ACHN (cell line): ENCODE data around the gene SMG7.

Experiments used
- DNase-seq: peaks from one replicate; pipeline ENCODE4 v3.0.0-alpha.2; 2015
- in situ Hi-C: cut with HindIII; loops from 2 replicates; pipeline ENCODE4 v1.10.0; 2017; ENCODE audit warnings: low sequenced_read_pairs, low pct_ligation_motif_present, low pct_unique_long_range_greater_than_20kb

The SMG7 gene

GRCh38 chr1:183495420-183495819 lies 23.1 kb downstream of the SMG7 start:
- in situ Hi-C loops = no loop called here
- DNase-seq = no peak

GRCh38 chr1:183497218-183497617 lies 24.9 kb downstream of the SMG7 start:
- DNase-seq = no peak
- in situ Hi-C loops = no loop called here

GRCh38 chr1:183498342-183498991 lies 26.2 kb downstream of the SMG7 start:
- in situ Hi-C loops = no loop called here
- no peak for DNase-seq

- no peak for DNase-seq
- in situ Hi-C loops = no loop called here
Measured at GRCh38 chr1:183505454-183506089, 33.3 kb downstream of the SMG7 start.

- in situ Hi-C loops = no loop called here
- no peak for DNase-seq
Measured at GRCh38 chr1:183506561-183506960, 34.3 kb downstream of the SMG7 start.

GRCh38 chr1:183508694-183509093 lies 36.4 kb downstream of the SMG7 start:
- in situ Hi-C loops = no loop called here
- no peak for DNase-seq

- DNase-seq = no peak
- in situ Hi-C loops = no loop called here
Measured at GRCh38 chr1:183512450-183512849, 40.2 kb downstream of the SMG7 start.

GRCh38 chr1:183514235-183514634 lies 41.9 kb downstream of the SMG7 start:
- in situ Hi-C loops = no loop called here
- DNase-seq = no peak

- DNase-seq = no peak
- in situ Hi-C loops = no loop called here
Measured at GRCh38 chr1:183515002-183515689, 42.8 kb downstream of the SMG7 start.

- no peak for DNase-seq
- in situ Hi-C loops = no loop called here
Measured at GRCh38 chr1:183516725-183517124, 44.4 kb downstream of the SMG7 start.

- in situ Hi-C loops = no loop called here
- no peak for DNase-seq
Measured at GRCh38 chr1:183517401-183517800, 45.1 kb downstream of the SMG7 start.

GRCh38 chr1:183520379-183520778 lies 48.1 kb downstream of the SMG7 start:
- in situ Hi-C loops = no loop called here
- DNase-seq = no peak

GRCh38 chr1:183522104-183522503 lies 49.8 kb downstream of the SMG7 start:
- DNase-seq = no peak
- in situ Hi-C loops = no loop called here

- in situ Hi-C loops = no loop called here
- DNase-seq = no peak
Measured at GRCh38 chr1:183528577-183528976, 56.3 kb downstream of the SMG7 start.

- no peak for DNase-seq
- in situ Hi-C loops = no loop called here
Measured at GRCh38 chr1:183533617-183534174, 61.4 kb downstream of the SMG7 start.

GRCh38 chr1:183537405-183537804 lies 65.1 kb downstream of the SMG7 start:
- DNase-seq = no peak
- in situ Hi-C loops = no loop called here

- in situ Hi-C loops = no loop called here
- DNase-seq = peak; percentile 76
Measured at GRCh38 chr1:183543619-183544204, 71.4 kb downstream of the SMG7 start.

- in situ Hi-C loops = no loop called here
Measured at GRCh38 chr1:183544598-183545297, 72.4 kb downstream of the SMG7 start.

GRCh38 chr1:183546427-183546826 lies 74.1 kb downstream of the SMG7 start:
- in situ Hi-C loops = no loop called here
- no peak for DNase-seq

More at GRCh38 chr1:183544598-183545297, 72.4 kb downstream of the SMG7 start:
- peak; percentile 45 for DNase-seq
